Fibroblast of lung (primary cell): Measurements from ENCODE around the gene STEAP1. TPM values are rescaled to one million over a fixed set of nuclear protein-coding genes. Genes with fewer than 3 reads are reported as not detected.
A peak's percentile ranks its signal among the peaks of the same experiment; 100 is the strongest.
"Not testable (repeated sequence)": the region's sequence is repeated elsewhere in the genome, so short reads cannot be mapped to it uniquely, and the experiment has no call there.

Experiments used
- DNase-seq, 2 donors: peaks; one replicate each; pipeline versions ENCODE4 v3.0.0 to v3.0.0-alpha.2; 2010; ENCODE audit warnings: low read depth in 2 of 2
- H2AFZ ChIP-seq: 2 replicates; pipeline ENCODE4 v1.5.1; 2012; ENCODE audit warnings: low read length, control low read depth, inconsistent platforms
- H3K27ac ChIP-seq: 2 replicates; pipeline ENCODE4 v1.5.1; 2011; ENCODE audit warnings: low read length, control low read depth; ENCODE audit not compliant: insufficient read depth
- H3K27me3 ChIP-seq: 2 replicates; pipeline ENCODE4 v1.5.1; 2011; ENCODE audit warnings: mild to moderate bottlenecking, low read length; ENCODE audit not compliant: control insufficient read depth, insufficient read depth
- H3K36me3 ChIP-seq: 2 replicates; pipeline ENCODE4 v1.5.1; 2011; ENCODE audit warnings: low read length; ENCODE audit not compliant: control insufficient read depth, insufficient read depth
- H3K4me1 ChIP-seq: 2 replicates; pipeline ENCODE4 v1.5.1; 2011; ENCODE audit warnings: low read length; ENCODE audit not compliant: control insufficient read depth, insufficient read depth; ENCODE audit errors: extremely low read depth
- H3K4me2 ChIP-seq: 2 replicates; pipeline ENCODE4 v1.5.1; 2011; ENCODE audit warnings: low read length, control low read depth; ENCODE audit not compliant: insufficient read depth; ENCODE audit errors: extremely low read depth
- H3K4me3 ChIP-seq, 4 experiments: fragments of 200-600 bp in 1 of 4; sonication (generic) in 1 of 4; replicated peaks in 1 of 4; 2 replicates each; pipeline ENCODE4 v1.5.1; 2011 to 2016; ENCODE audit warnings: low read length in 4 of 4, low read depth in 3 of 4, mild to moderate bottlenecking in 3 of 4, control low read depth in 2 of 4, inconsistent platforms in 1 of 4, mixed read lengths in 1 of 4; ENCODE audit not compliant: insufficient read depth in 1 of 4; ENCODE audit errors: control extremely low read depth in 1 of 4
- H3K79me2 ChIP-seq: 2 replicates; pipeline ENCODE4 v1.5.1; 2012; ENCODE audit warnings: mild to moderate bottlenecking, low read length, inconsistent platforms; ENCODE audit not compliant: control insufficient read depth, insufficient read depth
- H3K9ac ChIP-seq: 2 replicates; pipeline ENCODE4 v1.5.1; 2011; ENCODE audit warnings: mild to moderate bottlenecking, low read length, control low read depth; ENCODE audit not compliant: insufficient read depth
- H3K9me3 ChIP-seq: 2 replicates; pipeline ENCODE4 v1.5.1; 2012; ENCODE audit warnings: low read depth, low read length; ENCODE audit not compliant: control insufficient read depth, insufficient read depth
- H4K20me1 ChIP-seq: 2 replicates; pipeline ENCODE4 v1.5.1; 2011; ENCODE audit warnings: low read length; ENCODE audit not compliant: control insufficient read depth, insufficient read depth; ENCODE audit errors: extremely low read depth
- polyA plus RNA-seq, 2 donors: library from polyadenylated mRNA; depleted of rRNA in 1 of 2; stranded (reverse) in 1 of 2; unstranded in 1 of 2; fragments of >200 nt; gene quantifications; 2 replicates each; pipeline ENCODE4 v1.2.1, GENCODE V29; 2011 to 2012; ENCODE audit warnings: missing spikeins in 1 of 2
- total RNA-seq: library from RNA; depleted of rRNA; stranded (reverse); fragments of >200 nt; gene quantifications from 2 replicates; pipeline ENCODE4 v1.2.1, GENCODE V29; 2014
- TF ChIP-seq, protein P1 (sequence below), 2 donors: IDR thresholded peaks in 1 of 2; conservative IDR thresholded peaks in 1 of 2; 1 replicate in 1 of 2; 2 replicates in 1 of 2; pipeline ENCODE4 v1.5.1; 2011 to 2012; ENCODE audit warnings: low read length in 2 of 2, control low read depth in 1 of 2, inconsistent platforms in 1 of 2, low read depth in 1 of 2, mild to moderate bottlenecking in 1 of 2

Gene STEAP1
- total and polyA plus RNA-seq, 2 donors (not counting 1 experiment from before 2014, with no cell fraction given) = 26.1 to 60.9 TPM

DNA sequence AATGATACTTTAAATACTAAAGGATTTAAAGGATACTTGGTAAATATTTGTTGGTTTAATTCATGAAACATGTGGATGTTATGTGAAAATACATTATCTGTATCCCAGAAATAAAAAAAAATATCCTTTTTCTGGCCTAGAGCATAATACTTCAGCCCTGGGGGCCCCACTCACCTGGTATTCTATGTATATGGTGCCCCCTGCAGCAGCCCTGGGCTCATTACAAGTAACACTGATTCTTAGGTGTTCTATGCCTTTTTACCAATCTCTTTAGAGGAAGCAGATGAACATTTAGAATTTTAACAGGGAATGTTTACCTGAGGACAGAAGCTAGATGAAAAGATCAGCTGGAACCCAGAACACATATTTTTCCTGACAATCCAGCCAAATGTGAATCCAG lies 4.8 kb upstream of the STEAP1 start:
- TF ChIP-seq, protein P1, sequence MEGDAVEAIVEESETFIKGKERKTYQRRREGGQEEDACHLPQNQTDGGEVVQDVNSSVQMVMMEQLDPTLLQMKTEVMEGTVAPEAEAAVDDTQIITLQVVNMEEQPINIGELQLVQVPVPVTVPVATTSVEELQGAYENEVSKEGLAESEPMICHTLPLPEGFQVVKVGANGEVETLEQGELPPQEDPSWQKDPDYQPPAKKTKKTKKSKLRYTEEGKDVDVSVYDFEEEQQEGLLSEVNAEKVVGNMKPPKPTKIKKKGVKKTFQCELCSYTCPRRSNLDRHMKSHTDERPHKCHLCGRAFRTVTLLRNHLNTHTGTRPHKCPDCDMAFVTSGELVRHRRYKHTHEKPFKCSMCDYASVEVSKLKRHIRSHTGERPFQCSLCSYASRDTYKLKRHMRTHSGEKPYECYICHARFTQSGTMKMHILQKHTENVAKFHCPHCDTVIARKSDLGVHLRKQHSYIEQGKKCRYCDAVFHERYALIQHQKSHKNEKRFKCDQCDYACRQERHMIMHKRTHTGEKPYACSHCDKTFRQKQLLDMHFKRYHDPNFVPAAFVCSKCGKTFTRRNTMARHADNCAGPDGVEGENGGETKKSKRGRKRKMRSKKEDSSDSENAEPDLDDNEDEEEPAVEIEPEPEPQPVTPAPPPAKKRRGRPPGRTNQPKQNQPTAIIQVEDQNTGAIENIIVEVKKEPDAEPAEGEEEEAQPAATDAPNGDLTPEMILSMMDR (conservative IDR thresholded peaks at IDR 0.05 in 1 of 2, IDR thresholded peaks at IDR 0.05 in 1 of 2; ENCODE audit: low read depth in 1 of 2, low read length in 2 of 2) = peak; percentile 35 to 44
- H4K20me1 ChIP-seq, H3K27me3 ChIP-seq, H3K9me3 ChIP-seq, DNase-seq, H2AFZ ChIP-seq, H3K79me2 ChIP-seq, H3K36me3 ChIP-seq, H3K4me3 ChIP-seq, H3K9ac ChIP-seq, H3K4me1 ChIP-seq, H3K4me2 ChIP-seq, H3K27ac ChIP-seq: not testable (repeated sequence)

DNA sequence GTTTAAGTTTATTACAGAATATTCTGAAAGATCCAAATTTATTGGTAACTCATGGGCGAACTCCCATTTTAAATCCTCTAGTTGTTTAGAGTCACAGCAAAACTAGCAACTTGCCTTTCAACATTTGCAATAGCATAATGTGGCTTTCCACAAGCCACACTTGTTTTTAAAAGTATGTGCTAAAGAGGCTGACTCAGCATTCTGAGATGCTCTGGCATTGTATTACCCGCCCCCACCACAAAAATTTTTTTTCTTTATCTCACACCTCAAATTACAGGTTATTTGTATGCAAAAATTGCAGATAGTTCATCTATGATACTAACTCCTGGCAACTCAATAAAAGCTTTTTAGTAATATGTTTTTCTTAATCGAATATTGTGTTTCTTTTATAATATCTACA lies 2.4 kb upstream of the STEAP1 start:
- H3K4me3 ChIP-seq, H3K36me3 ChIP-seq, H3K9me3 ChIP-seq, H3K27ac ChIP-seq, H3K9ac ChIP-seq, H3K4me2 ChIP-seq, H4K20me1 ChIP-seq, H2AFZ ChIP-seq, H3K27me3 ChIP-seq, H3K79me2 ChIP-seq, H3K4me1 ChIP-seq: not testable (repeated sequence)
- peak in 1 of 2 donors; percentile 20 for DNase-seq

DNA sequence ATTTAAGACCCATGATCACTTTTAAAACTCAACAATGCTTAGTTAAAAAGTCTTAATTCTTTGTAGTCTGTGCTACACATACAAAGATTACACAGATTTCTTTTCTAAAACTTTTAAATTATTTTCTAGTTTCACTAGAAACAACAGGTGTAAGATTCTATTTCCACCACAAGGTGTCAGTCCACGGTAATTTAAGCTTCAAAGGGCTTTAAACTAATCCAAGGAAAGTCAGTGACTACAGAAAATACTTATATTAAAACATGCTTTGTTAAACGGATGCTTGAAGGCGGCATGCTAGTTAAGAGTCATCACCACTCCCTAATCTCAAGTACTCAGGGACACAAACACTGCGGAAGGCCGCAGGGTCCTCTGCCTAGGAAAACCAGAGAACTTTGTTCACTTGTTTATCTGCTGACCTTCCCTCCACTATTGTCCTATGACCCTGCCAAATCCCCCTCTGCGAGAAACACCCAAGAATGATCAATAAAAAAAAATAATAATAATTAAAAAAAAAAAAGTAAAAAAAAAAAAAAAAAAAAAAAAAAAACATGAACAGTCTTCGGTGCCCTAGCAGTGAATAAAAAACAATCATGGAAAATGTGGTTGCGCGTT lies 1.5 kb upstream of the STEAP1 start:
- H3K36me3 ChIP-seq, H3K9ac ChIP-seq, H3K27ac ChIP-seq, H3K4me3 ChIP-seq, H3K79me2 ChIP-seq, H3K9me3 ChIP-seq, H3K27me3 ChIP-seq, H4K20me1 ChIP-seq, H3K4me1 ChIP-seq, H2AFZ ChIP-seq, H3K4me2 ChIP-seq: not testable (repeated sequence)
- peak; percentile 76 to 87 for DNase-seq
- TF ChIP-seq, protein P1 (conservative IDR thresholded peaks at IDR 0.05 in 1 of 2, IDR thresholded peaks at IDR 0.05 in 1 of 2; ENCODE audit: low read depth in 1 of 2, low read length in 2 of 2) = peak; percentile 15 to 37
